SK-N-MC (cell line): ENCODE results near the gene DYNC1LI1.

ENCODE experiments used
- DNase-seq: peaks from one replicate; pipeline ENCODE4 v3.0.0-alpha.2; 2011; ENCODE audit warnings: low read depth, low spot score
- H3K27ac ChIP-seq: fragments of 200-600 bp; sonication (generic); 2 replicates; pipeline ENCODE4 v1.5.1; 2016; ENCODE audit warnings: mixed run types
- H3K36me3 ChIP-seq: fragments of 200-600 bp; sonication (generic); 2 replicates; pipeline ENCODE4 v1.6.1; 2017; ENCODE audit warnings: antibody characterized with exemption, low read length, mixed read lengths; ENCODE audit not compliant: insufficient read depth
- H3K4me3 ChIP-seq: fragments of 200-600 bp; sonication (generic); 2 replicates; pipeline ENCODE4 v1.5.1; 2016
- H3K9ac ChIP-seq: fragments of 200-600 bp; sonication (generic); 2 replicates; pipeline ENCODE4 v1.8.0; 2017; ENCODE audit warnings: mixed run types, mixed read lengths; ENCODE audit not compliant: insufficient read length
- H3K9me3 ChIP-seq: fragments of 200-600 bp; sonication (generic); 2 replicates; pipeline ENCODE4 v1.6.1; 2017; ENCODE audit warnings: low read depth, mild to moderate bottlenecking, antibody characterized with exemption, low read length, moderate library complexity, mixed read lengths
- EZH2 ChIP-seq: fragments of 200-600 bp; sonication (generic); IDR thresholded peaks from one replicate; pipeline ENCODE4 v1.6.1; 2017; ENCODE audit warnings: antibody characterized with exemption
- FOXP2 ChIP-seq: optimal IDR thresholded peaks from 2 replicates; pipeline ENCODE3; 2011; ENCODE audit warnings: mild to moderate bottlenecking, moderate library complexity; ENCODE audit not compliant: insufficient read depth; ENCODE audit errors: extremely low read length, control extremely low read depth
- POLR2AphosphoS5 ChIP-seq: IDR thresholded peaks from 2 replicates; pipeline ENCODE4 v1.6.1; 2012; ENCODE audit warnings: mild to moderate bottlenecking, low read depth, low read length, borderline replicate concordance

Gene DYNC1LI1

GRCh38 chr3:32570421-32571191 is at the start of gene DYNC1LI1:
Gene DYNC1LI1, minus strand, starts transcription at chr3:32570858. Its CDS starts 88 bp downstream, at chr3:32570770.
- TF ChIP-seq EZH2 = no peak
- peak; percentile 85 for TF ChIP-seq POLR2AphosphoS5
- H3K36me3 ChIP-seq = peaks cover 3% of the 10 kb centered on the region; the same call in 1 of the 2 replicates
- DNase-seq = no peak
- peak within 1 kb of the TSS; percentile 67 for H3K27ac ChIP-seq
- H3K4me3 ChIP-seq = peak within 1 kb of the TSS; percentile 83
- no peaks in the 10 kb centered on the region for H3K9me3 ChIP-seq
- H3K9ac ChIP-seq = peak within 1 kb of the TSS; percentile 90

- no peak for TF ChIP-seq FOXP2
- no peak for TF ChIP-seq POLR2AphosphoS5
- no peak for TF ChIP-seq EZH2
- Histone ChIP-seq H3K9ac (no peak overlapping the region), H3K36me3 (no peaks in the 10 kb centered on the region), H3K4me3 (no peak overlapping the region), H3K27ac (no peak overlapping the region), H3K9me3 (no peaks in the 10 kb centered on the region)
- DNase-seq = no peak
These were observed 48.7 kb upstream of the DYNC1LI1 start for GRCh38 chr3:32619395-32619794.

- TF ChIP-seq EZH2 (no peak), POLR2AphosphoS5 (no peak), FOXP2 (no peak)
These were observed 45.8 kb upstream of the DYNC1LI1 start for GRCh38 chr3:32616267-32616962.

GRCh38 chr3:32614956-32615355 is 44.3 kb upstream of the DYNC1LI1 start:
- DNase-seq = no peak
- no peak overlapping the region for H3K9ac ChIP-seq
- H3K27ac ChIP-seq = no peak overlapping the region

More at GRCh38 chr3:32616267-32616962, 45.8 kb upstream of the DYNC1LI1 start:
- H3K9ac ChIP-seq = no peak overlapping the region
- no peaks in the 10 kb centered on the region for H3K36me3 ChIP-seq
- H3K27ac ChIP-seq = no peak overlapping the region
- H3K9me3 ChIP-seq = no peaks in the 10 kb centered on the region
- no peak overlapping the region for H3K4me3 ChIP-seq
- DNase-seq = no peak

GRCh38 chr3:32613183-32613582 is 42.5 kb upstream of the DYNC1LI1 start:
- no peaks in the 10 kb centered on the region for H3K9me3 ChIP-seq
- H3K27ac ChIP-seq = no peak overlapping the region
- H3K36me3 ChIP-seq = no peaks in the 10 kb centered on the region
- no peak overlapping the region for H3K4me3 ChIP-seq
- no peak for DNase-seq
- no peak overlapping the region for H3K9ac ChIP-seq
- TF ChIP-seq FOXP2 (no peak), POLR2AphosphoS5 (no peak), EZH2 (no peak)

More at GRCh38 chr3:32614956-32615355, 44.3 kb upstream of the DYNC1LI1 start:
- no peak for TF ChIP-seq EZH2
- no peak for TF ChIP-seq FOXP2
- TF ChIP-seq POLR2AphosphoS5 = no peak
- H3K36me3 ChIP-seq = no peaks in the 10 kb centered on the region
- H3K4me3 ChIP-seq = no peak overlapping the region
- no peaks in the 10 kb centered on the region for H3K9me3 ChIP-seq

GRCh38 chr3:32612547-32612946 is 41.9 kb upstream of the DYNC1LI1 start:
- no peak overlapping the region for H3K27ac ChIP-seq
- H3K36me3 ChIP-seq = no peaks in the 10 kb centered on the region
- no peak overlapping the region for H3K9ac ChIP-seq
- DNase-seq = no peak
- TF ChIP-seq POLR2AphosphoS5 (no peak), FOXP2 (no peak), EZH2 (no peak)
- H3K4me3 ChIP-seq = no peak overlapping the region
- no peaks in the 10 kb centered on the region for H3K9me3 ChIP-seq

- DNase-seq = no peak
- H3K36me3 ChIP-seq = no peaks in the 10 kb centered on the region
These were observed 36.9 kb upstream of the DYNC1LI1 start for GRCh38 chr3:32607522-32607921.

GRCh38 chr3:32606960-32607359 is 36.3 kb upstream of the DYNC1LI1 start:
- no peaks in the 10 kb centered on the region for H3K36me3 ChIP-seq
- H3K4me3 ChIP-seq = no peak overlapping the region
- no peak overlapping the region for H3K27ac ChIP-seq
- no peak overlapping the region for H3K9ac ChIP-seq
- DNase-seq = no peak
- no peaks in the 10 kb centered on the region for H3K9me3 ChIP-seq
- TF ChIP-seq FOXP2 = no peak

More at GRCh38 chr3:32607522-32607921, 36.9 kb upstream of the DYNC1LI1 start:
- Histone ChIP-seq H3K4me3 (no peak overlapping the region), H3K9ac (no peak overlapping the region), H3K9me3 (no peaks in the 10 kb centered on the region), H3K27ac (no peak overlapping the region)
- TF ChIP-seq FOXP2 = no peak
- TF ChIP-seq POLR2AphosphoS5 = no peak
- no peak for TF ChIP-seq EZH2
